H9 (cell line): ENCODE data around the gene R3HDM4. TPM values are rescaled to one million over a fixed set of nuclear protein-coding genes. Genes with fewer than 3 reads are reported as not detected.
A peak's percentile ranks its signal among the peaks of the same experiment; 100 is the strongest.

ENCODE experiments used
- DNase-seq: peaks from one replicate; pipeline ENCODE4 v3.0.0-alpha.2; 2017
- H2AFZ ChIP-seq: one replicate; pipeline ENCODE4 v1.6.1; 2013; ENCODE audit warnings: mild to moderate bottlenecking, low read length, control low read depth, moderate library complexity
- H2AK5ac ChIP-seq: 2 replicates; pipeline ENCODE4 v1.6.1; 2013; ENCODE audit warnings: low read length, control low read depth, mixed read lengths; ENCODE audit not compliant: insufficient read length
- H2BK120ac ChIP-seq: one replicate; pipeline ENCODE4 v1.6.1; 2013; ENCODE audit warnings: low read depth, mild to moderate bottlenecking, low read length, control low read depth, inconsistent platforms; ENCODE audit not compliant: poor library complexity, severe bottlenecking
- H2BK12ac ChIP-seq: 2 replicates; pipeline ENCODE4 v1.6.1; 2013; ENCODE audit warnings: low read length, control low read depth, mixed read lengths, low read depth; ENCODE audit not compliant: insufficient read length
- H2BK15ac ChIP-seq: 2 replicates; pipeline ENCODE4 v1.6.1; 2013; ENCODE audit warnings: low read depth, low read length, control low read depth
- H2BK20ac ChIP-seq: one replicate; pipeline ENCODE4 v1.6.1; 2013; ENCODE audit warnings: low read depth, mild to moderate bottlenecking, low read length, control low read depth, inconsistent platforms; ENCODE audit not compliant: poor library complexity, severe bottlenecking
- H2BK5ac ChIP-seq: 2 replicates; pipeline ENCODE4 v1.6.1; 2013; ENCODE audit warnings: low read length, control low read depth, mixed read lengths; ENCODE audit not compliant: insufficient read length
- H3K14ac ChIP-seq: 2 replicates; pipeline ENCODE4 v1.6.1; 2013; ENCODE audit warnings: low read length, control low read depth; ENCODE audit not compliant: insufficient read depth
- H3K18ac ChIP-seq: 2 replicates; pipeline ENCODE4 v1.6.1; 2013; ENCODE audit warnings: low read depth, mild to moderate bottlenecking, mixed read lengths, low read length, control low read depth; ENCODE audit not compliant: insufficient read length
- H3K23ac ChIP-seq: 2 replicates; pipeline ENCODE4 v1.6.1; 2013; ENCODE audit warnings: low read length, control low read depth, mixed read lengths, low read depth; ENCODE audit not compliant: insufficient read length
- H3K23me2 ChIP-seq: 2 replicates; pipeline ENCODE4 v1.6.1; 2013; ENCODE audit warnings: low read depth, mild to moderate bottlenecking, mixed read lengths, low read length, control low read depth; ENCODE audit not compliant: insufficient read length, poor library complexity, severe bottlenecking
- H3K27ac ChIP-seq: 2 replicates; pipeline ENCODE4 v1.5.1; 2013; ENCODE audit warnings: low read length, control low read depth, mixed read lengths, low read depth; ENCODE audit not compliant: insufficient read length
- H3K27me3 ChIP-seq: 2 replicates; pipeline ENCODE4 v1.6.1; 2013; ENCODE audit warnings: low read length, control low read depth, inconsistent platforms; ENCODE audit not compliant: insufficient read depth
- H3K4ac ChIP-seq: 2 replicates; pipeline ENCODE4 v1.6.1; 2013; ENCODE audit warnings: low read depth, mild to moderate bottlenecking, control low read depth, inconsistent platforms, low read length, moderate library complexity
- H3K4me1 ChIP-seq: 2 replicates; pipeline ENCODE4 v1.6.1; 2013; ENCODE audit warnings: low read length, control low read depth, inconsistent platforms; ENCODE audit not compliant: insufficient read depth
- H3K4me2 ChIP-seq: 2 replicates; pipeline ENCODE4 v1.6.1; 2013; ENCODE audit warnings: low read length, control low read depth, mixed read lengths; ENCODE audit not compliant: insufficient read length, insufficient read depth
- H3K56ac ChIP-seq: 2 replicates; pipeline ENCODE4 v1.6.1; 2013; ENCODE audit warnings: low read depth, mild to moderate bottlenecking, mixed read lengths, low read length, control low read depth; ENCODE audit not compliant: insufficient read length
- H3K79me1 ChIP-seq: 2 replicates; pipeline ENCODE4 v1.6.1; 2013; ENCODE audit warnings: low read depth, mild to moderate bottlenecking, moderate library complexity, low read length, control low read depth, inconsistent platforms; ENCODE audit not compliant: insufficient read depth, poor library complexity, severe bottlenecking
- H3K79me2 ChIP-seq: 2 replicates; pipeline ENCODE4 v1.6.1; 2013; ENCODE audit warnings: low read length, control low read depth, inconsistent platforms; ENCODE audit not compliant: insufficient read depth
- H3K9ac ChIP-seq: 2 replicates; pipeline ENCODE4 v1.6.1; 2013; ENCODE audit warnings: low read length, control low read depth, mixed read lengths; ENCODE audit not compliant: insufficient read length; ENCODE audit errors: extremely low read depth
- H3K9me3 ChIP-seq: one replicate; pipeline ENCODE4 v1.6.1; 2013; ENCODE audit warnings: low read depth, low read length, inconsistent platforms; ENCODE audit not compliant: control insufficient read depth
- H3T11ph ChIP-seq: one replicate; pipeline ENCODE4 v1.6.1; 2013; ENCODE audit warnings: mild to moderate bottlenecking, low read length, control low read depth, inconsistent platforms
- H4K20me1 ChIP-seq: one replicate; pipeline ENCODE4 v1.6.1; 2013; ENCODE audit not compliant: control insufficient read depth, insufficient read length, insufficient read depth
- H4K5ac ChIP-seq: 2 replicates; pipeline ENCODE4 v1.6.1; 2013; ENCODE audit warnings: low read depth, mild to moderate bottlenecking, mixed read lengths, low read length, control low read depth; ENCODE audit not compliant: insufficient read length
- H4K8ac ChIP-seq: replicated peaks from 2 replicates; pipeline ENCODE4 v1.6.1; 2013; ENCODE audit warnings: low read length, control low read depth, mixed read lengths, low read depth; ENCODE audit not compliant: insufficient read length
- H4K91ac ChIP-seq: 2 replicates; pipeline ENCODE4 v1.6.1; 2013; ENCODE audit warnings: low read depth, mild to moderate bottlenecking, moderate library complexity, mixed read lengths, low read length, control low read depth; ENCODE audit not compliant: insufficient read length
- H3K27ac Mint-ChIP-seq, 3 experiments: 2 replicates in 2 of 3; 3 replicates in 1 of 3; pipeline ENCODE4 v1.8.0; 2020 to 2021; ENCODE audit warnings: mixed read lengths in 3 of 3, mild to moderate bottlenecking in 1 of 3, moderate library complexity in 1 of 3
- H3K27me3 Mint-ChIP-seq: 2 replicates; pipeline ENCODE4 v1.8.0; 2021; ENCODE audit warnings: low read depth, mild to moderate bottlenecking, moderate library complexity, mixed read lengths
- H3K36me3 Mint-ChIP-seq, 3 experiments: 2 replicates in 2 of 3; 3 replicates in 1 of 3; pipeline ENCODE4 v1.8.0; 2020 to 2021; ENCODE audit warnings: low read depth in 3 of 3, mixed read lengths in 3 of 3; ENCODE audit not compliant: insufficient read depth in 1 of 3
- H3K4me1 Mint-ChIP-seq, 2 experiments: 2 replicates each; pipeline ENCODE4 v1.8.0; 2020; ENCODE audit warnings: mixed read lengths in 2 of 2
- H3K4me3 Mint-ChIP-seq, 2 experiments: 2 replicates in 1 of 2; 3 replicates in 1 of 2; pipeline ENCODE4 v1.8.0; 2020 to 2021; ENCODE audit warnings: mild to moderate bottlenecking in 2 of 2, mixed read lengths in 2 of 2, moderate library complexity in 1 of 2
- H3K9me3 Mint-ChIP-seq, 2 experiments: 2 replicates in 1 of 2; 3 replicates in 1 of 2; pipeline ENCODE4 v1.8.0; 2020; ENCODE audit warnings: mild to moderate bottlenecking in 2 of 2, mixed read lengths in 2 of 2, moderate library complexity in 1 of 2
- WGBS: extraction: QIAGEN DNeasy Blood & Tissue Kit; methylation state at CpG from one replicate; pipeline ENCODE4 v1.1.7; 2013; ENCODE audit warnings: missing lambda C conversion rate, low lambda C conversion rate, mixed read lengths; ENCODE audit not compliant: insufficient read length; ENCODE audit errors: extremely low coverage; 5-methylcytosine and 5-hydroxymethylcytosine counted together
- total RNA-seq: library from RNA; stranded (reverse); gene quantifications from 2 replicates; pipeline ENCODE4 v1.2.1, GENCODE V29; 2021
- TF ChIP-seq, protein P1 (sequence below): fragments of 200-600 bp; sonication (generic); conservative IDR thresholded peaks from 3 replicates; pipeline ENCODE4 v1.8.0; 2021; ENCODE audit warnings: antibody characterized with exemption, mild to moderate bottlenecking

Gene R3HDM4
- total RNA-seq, 1 experiment from 2014 or later: 66.4 TPM

GRCh38 chr19:941292-942132 lies 28.5 kb upstream of the R3HDM4 start:
- Mint-ChIP-seq H3K27ac (peak overlapping the region in 2 of 3 experiments; percentile 50 to 68; a peak in 5 of 7 replicates), H3K4me3 (no peak overlapping the region; a peak in 1 of 5 replicates), H3K36me3 (peaks cover 19 to 47% (median 44%) of the 10 kb centered on the region in 3 experiments; a peak in 6 of 7 replicates), H3K9me3 (no peaks in the 10 kb centered on the region), H3K4me1 (0 out of 4 replicates have a peak, but pooled peaks cover 0 to 3% of the 10 kb centered on the region in 2 experiments), H3K27me3 (no peaks in the 10 kb centered on the region; the same call in 1 of the 2 replicates)
- Histone ChIP-seq H3K4me1 (no peaks in the 10 kb centered on the region), H2BK12ac (no peak overlapping the region), H3K9me3 (no peaks in the 10 kb centered on the region), H3K14ac (no peak overlapping the region), H3T11ph (no peak overlapping the region), H3K9ac (no peak overlapping the region), H3K27me3 (no peaks in the 10 kb centered on the region), H4K20me1 (peaks cover 8% of the 10 kb centered on the region), H3K18ac (no peak overlapping the region), H4K91ac (no peak overlapping the region), H2BK5ac (no peak overlapping the region), H3K23ac (no peak overlapping the region), H3K79me1 (no peaks in the 10 kb centered on the region), H2BK120ac (no peak overlapping the region), H3K4ac (no peak overlapping the region), H3K79me2 (peaks cover 7% of the 10 kb centered on the region; the same call in 1 of the 2 replicates), H2AK5ac (no peak overlapping the region), H4K5ac (no peak overlapping the region), H3K56ac (no peak overlapping the region), H2BK15ac (no peak overlapping the region), H4K8ac (no peak overlapping the region), H3K27ac (no peak overlapping the region), H2AFZ (no peak overlapping the region), H3K4me2 (no peak overlapping the region), H3K23me2 (no peaks in the 10 kb centered on the region), H2BK20ac (no peak overlapping the region)
- no peak for DNase-seq
- TF ChIP-seq, protein P1, sequence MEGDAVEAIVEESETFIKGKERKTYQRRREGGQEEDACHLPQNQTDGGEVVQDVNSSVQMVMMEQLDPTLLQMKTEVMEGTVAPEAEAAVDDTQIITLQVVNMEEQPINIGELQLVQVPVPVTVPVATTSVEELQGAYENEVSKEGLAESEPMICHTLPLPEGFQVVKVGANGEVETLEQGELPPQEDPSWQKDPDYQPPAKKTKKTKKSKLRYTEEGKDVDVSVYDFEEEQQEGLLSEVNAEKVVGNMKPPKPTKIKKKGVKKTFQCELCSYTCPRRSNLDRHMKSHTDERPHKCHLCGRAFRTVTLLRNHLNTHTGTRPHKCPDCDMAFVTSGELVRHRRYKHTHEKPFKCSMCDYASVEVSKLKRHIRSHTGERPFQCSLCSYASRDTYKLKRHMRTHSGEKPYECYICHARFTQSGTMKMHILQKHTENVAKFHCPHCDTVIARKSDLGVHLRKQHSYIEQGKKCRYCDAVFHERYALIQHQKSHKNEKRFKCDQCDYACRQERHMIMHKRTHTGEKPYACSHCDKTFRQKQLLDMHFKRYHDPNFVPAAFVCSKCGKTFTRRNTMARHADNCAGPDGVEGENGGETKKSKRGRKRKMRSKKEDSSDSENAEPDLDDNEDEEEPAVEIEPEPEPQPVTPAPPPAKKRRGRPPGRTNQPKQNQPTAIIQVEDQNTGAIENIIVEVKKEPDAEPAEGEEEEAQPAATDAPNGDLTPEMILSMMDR: no peak
- no CpG with 5 or more reads among the region's 45 CpGs for WGBS
